C1 segment of cervical spinal cord (tissue), 14 donors: Measurements from ENCODE around the gene MARCHF10.

Experiments
- DNase-seq, 14 donors: peaks; one replicate each; lab custom pipeline; 2025; lab: John Stamatoyannopoulos, UW

The MARCHF10 gene

GRCh38 chr17:62821189-62822079 is 13.3 kb upstream of the MARCHF10 start:
- DNase-seq, result no peak

GRCh38 chr17:62819511-62820221 is 11.6 kb upstream of the MARCHF10 start:
- peak in 3 of 14 donors; percentile 5 to 63 (median 12) for DNase-seq

- no peak for DNase-seq
These were observed 10.4 kb upstream of the MARCHF10 start for GRCh38 chr17:62818526-62818925.

DNA sequence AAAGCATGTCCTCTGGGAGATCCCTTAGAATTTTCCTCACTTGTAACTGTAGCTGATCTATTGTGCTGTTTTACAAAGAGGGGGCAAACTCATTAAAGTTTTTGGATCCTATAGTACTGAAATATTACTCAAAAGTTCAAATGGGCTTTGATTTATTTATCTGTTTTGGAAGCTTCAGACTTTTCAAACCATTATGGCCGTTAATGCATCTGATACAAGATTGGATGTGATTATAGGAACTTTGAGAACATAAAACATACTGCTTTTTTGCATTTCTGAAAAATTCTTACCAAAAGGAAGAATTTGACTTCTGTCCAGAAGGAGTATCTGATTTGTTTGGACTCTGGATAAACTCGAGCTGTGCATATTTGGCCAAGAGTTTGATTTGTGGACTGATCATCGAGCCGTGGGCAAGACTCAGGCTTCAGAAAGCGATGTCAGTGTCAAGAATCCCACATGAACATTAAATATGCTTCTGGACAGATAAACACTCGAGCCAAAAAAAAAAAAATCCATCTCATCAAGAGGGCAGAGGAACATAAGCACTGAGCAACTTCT is 8.2 kb upstream of the MARCHF10 start:
- no peak for DNase-seq

- no peak for DNase-seq
These were observed 1.5 kb upstream of the MARCHF10 start for GRCh38 chr17:62809656-62810055.

DNA sequence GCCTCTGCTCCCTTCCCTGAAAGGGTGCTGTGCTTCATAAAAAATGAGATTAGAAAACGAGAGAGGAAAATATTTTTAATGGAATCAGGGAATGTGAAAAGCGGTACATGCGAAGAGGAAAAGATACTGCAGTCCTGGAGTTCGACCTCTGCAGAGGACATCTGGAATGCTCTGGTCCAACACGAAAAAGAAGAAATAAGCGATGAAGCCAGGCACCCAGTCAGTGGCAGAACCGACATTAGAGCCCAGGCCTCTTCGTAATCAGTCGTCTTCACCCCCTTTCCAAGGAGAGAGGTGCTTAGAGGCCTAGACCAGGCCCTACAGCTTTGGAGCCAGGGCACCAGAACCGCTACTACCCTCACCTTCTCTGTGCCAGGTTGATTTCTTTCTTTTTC is 459 bp upstream of the MARCHF10 start:
- no peak for DNase-seq

- DNase-seq, result no peak
These were observed 2.9 kb downstream of the MARCHF10 start for GRCh38 chr17:62805234-62805633.

- no peak for DNase-seq
These were observed 3.3 kb downstream of the MARCHF10 start for GRCh38 chr17:62804822-62805221.

DNA sequence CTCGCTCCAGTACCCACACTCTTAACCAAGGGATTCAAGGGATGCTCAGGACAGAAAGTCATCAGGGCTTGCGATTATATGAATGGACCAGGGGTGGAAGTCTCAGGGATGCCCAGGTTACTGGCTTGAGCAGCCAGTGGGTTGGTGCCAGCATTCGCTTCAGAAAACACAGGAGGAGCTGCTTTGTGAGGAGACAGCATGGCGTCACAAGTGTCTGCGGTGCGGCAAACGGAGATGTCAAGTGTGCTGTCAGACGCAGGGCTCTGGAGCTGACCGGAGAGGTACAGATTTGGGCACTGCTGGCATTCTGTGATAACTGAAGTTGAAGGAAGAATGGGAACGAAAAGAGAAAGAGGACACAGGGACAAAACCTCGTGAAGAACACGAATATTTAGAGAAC is 4.1 kb downstream of the MARCHF10 start:
- no peak for DNase-seq

DNA sequence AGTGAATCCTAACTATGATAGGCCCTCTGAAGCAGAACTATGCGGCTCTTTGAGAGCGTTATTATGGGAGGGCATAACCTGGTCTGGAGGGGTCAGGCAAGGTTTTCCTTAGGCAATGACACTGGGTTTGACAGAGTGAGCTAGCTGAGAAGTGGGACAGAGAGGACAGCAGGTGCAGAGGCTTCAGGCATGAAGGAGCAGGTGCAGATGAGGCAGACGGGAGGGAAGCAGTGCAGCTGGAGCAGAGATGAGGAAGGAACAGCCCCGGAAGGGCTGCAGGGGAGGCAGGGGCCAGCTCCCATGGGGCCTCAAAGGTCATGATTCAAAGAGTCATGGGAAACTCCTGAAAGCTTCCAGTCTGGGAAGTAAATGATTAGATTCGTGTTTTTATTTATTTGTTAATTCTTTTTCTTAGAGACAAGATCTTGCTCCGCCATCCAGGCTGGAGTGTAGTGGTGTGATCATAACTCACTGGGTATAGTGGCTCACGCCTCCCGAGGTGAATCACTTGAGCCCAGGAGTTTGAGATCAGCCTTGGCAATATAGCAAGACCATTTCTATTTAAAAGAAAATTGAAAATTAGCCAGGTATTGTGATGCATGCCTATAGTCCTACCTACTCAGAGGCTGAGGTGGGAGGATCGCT is 5.4 kb downstream of the MARCHF10 start:
- DNase-seq, result no peak

GRCh38 chr17:62801553-62802114 is 6.5 kb downstream of the MARCHF10 start:
- DNase-seq, result no peak

DNA sequence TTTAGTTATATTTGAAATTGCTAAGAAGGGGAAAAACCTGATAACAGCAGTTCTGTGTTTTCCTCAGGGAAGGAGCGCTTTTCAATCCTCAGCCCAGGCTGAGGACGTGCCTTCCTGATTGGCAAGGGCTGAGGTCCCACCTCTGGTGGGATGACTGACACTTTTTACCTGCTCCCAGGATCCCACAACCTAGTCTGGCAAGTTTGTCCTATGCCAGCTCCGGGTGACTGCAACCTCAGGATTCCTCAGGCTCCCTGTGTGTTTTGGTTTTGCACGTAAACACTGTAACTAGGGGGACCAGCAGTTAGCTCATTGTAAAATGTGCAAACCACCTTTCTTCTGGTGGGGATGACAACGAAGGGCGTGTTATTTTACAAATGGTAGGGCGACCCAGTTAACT is 7.5 kb downstream of the MARCHF10 start:
- DNase-seq, result no peak

- no peak for DNase-seq
These were observed 10.2 kb downstream of the MARCHF10 start for GRCh38 chr17:62797959-62798358.

DNA sequence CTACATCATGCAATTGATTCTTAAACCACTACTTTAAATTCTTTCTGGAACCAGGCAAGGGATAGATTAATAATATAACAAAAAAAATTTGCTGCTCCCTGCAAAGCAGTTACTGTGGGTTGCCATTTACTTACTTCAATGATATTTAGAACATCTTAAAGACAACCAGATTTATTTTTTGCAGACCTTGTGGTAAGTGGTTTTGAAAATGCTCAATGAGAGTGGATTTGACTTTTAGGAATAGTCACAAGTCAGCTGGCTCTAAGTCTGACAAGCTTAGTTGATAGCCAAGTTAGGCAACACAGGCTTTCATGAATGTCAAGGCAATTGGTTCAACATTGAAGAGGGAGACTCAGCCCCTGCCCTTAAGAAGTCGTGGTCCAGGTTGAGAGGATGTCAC is 11.8 kb downstream of the MARCHF10 start:
- no peak for DNase-seq

DNA sequence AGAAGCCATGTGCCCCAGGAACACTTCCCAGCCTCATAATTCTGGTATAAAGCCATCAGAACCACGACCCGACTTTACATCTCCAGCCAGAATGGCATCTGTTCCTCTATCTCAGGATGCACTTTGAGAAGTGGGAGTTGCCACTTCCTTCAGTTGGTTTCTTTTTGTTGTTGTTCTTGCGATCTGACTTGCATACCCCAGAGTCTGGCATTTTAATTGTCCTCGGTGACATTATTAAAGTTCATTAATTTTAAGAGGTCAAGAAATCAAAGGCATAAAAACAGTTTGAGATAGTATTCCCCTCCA is 13.5 kb downstream of the MARCHF10 start:
- no peak for DNase-seq

GRCh38 chr17:62793919-62794665 is 14.0 kb downstream of the MARCHF10 start:
- DNase-seq, result no peak

- no peak for DNase-seq
These were observed 15.7 kb downstream of the MARCHF10 start for GRCh38 chr17:62792447-62792800.

- DNase-seq, result no peak
These were observed 16.2 kb downstream of the MARCHF10 start for GRCh38 chr17:62791767-62792446.

- DNase-seq, result no peak
These were observed 16.8 kb downstream of the MARCHF10 start for GRCh38 chr17:62791235-62791734.

GRCh38 chr17:62790564-62790986 is 17.5 kb downstream of the MARCHF10 start:
- DNase-seq, result no peak

- no peak for DNase-seq
These were observed 20.7 kb downstream of the MARCHF10 start for GRCh38 chr17:62787366-62787765.
